HepG2 (cell line): Measurements from ENCODE around the gene REELD1. TPM values are rescaled to one million over a fixed set of nuclear protein-coding genes. Genes with fewer than 3 reads are reported as not detected.

Experiments used
- ATF7-NPFF ChIP-seq: sonication (generic); formaldehyde crosslinking; IDR thresholded peaks from 2 replicates; pipeline ENCODE4 v1.8.1; 2023; ENCODE audit warnings: mild to moderate bottlenecking, low read depth, missing genetic modification reagents, moderate library complexity
- CEBPB ChIP-seq: IDR thresholded peaks from 2 replicates; pipeline ENCODE4 v1.6.1; 2011; ENCODE audit warnings: low read depth, low read length, improper control_type of control experiment, borderline replicate concordance
- ESRRA ChIP-seq: sonication (generic); formaldehyde crosslinking; IDR thresholded peaks from 2 replicates; pipeline ENCODE4 v1.5.1; 2020; ENCODE audit warnings: mild to moderate bottlenecking, low read depth, missing genetic modification reagents
- FOXK2 ChIP-seq: fragments of 450-650 bp; IDR thresholded peaks from 2 replicates; pipeline ENCODE4 v1.6.1; 2016
- FOXO1 ChIP-seq: sonication (generic); formaldehyde crosslinking; IDR thresholded peaks from 2 replicates; pipeline ENCODE4 v1.4.0; 2020; ENCODE audit warnings: missing genetic modification reagents
- GABPA ChIP-seq, 2 experiments: IDR thresholded peaks; 2 replicates each; pipeline ENCODE4 v1.6.1; 2011 to 2016; ENCODE audit warnings: low read depth in 2 of 2, low read length in 1 of 2, missing biosample characterization in 1 of 2, missing genetic modification characterization in 1 of 2
- GATAD1 ChIP-seq: IDR thresholded peaks from 2 replicates; pipeline ENCODE4 v1.6.1; 2016; ENCODE audit warnings: missing genetic modification reagents, missing compliant biosample characterization
- GZF1 ChIP-seq: sonication (generic); formaldehyde crosslinking; IDR thresholded peaks from 2 replicates; pipeline ENCODE4 v1.5.1; 2020; ENCODE audit warnings: mild to moderate bottlenecking, missing genetic modification reagents
- HINFP ChIP-seq: sonication (generic); formaldehyde crosslinking; IDR thresholded peaks from 2 replicates; pipeline ENCODE4 v1.4.0; 2020; ENCODE audit warnings: low read depth, mild to moderate bottlenecking, missing genetic modification reagents
- IKZF1 ChIP-seq: fragments of 450-650 bp; IDR thresholded peaks from 2 replicates; pipeline ENCODE4 v1.7.1; 2016
- ISL2 ChIP-seq: sonication (generic); formaldehyde crosslinking; IDR thresholded peaks from 2 replicates; pipeline ENCODE4 v1.5.0; 2020; ENCODE audit warnings: missing genetic modification reagents
- KLF12 ChIP-seq: sonication (generic); formaldehyde crosslinking; IDR thresholded peaks from 2 replicates; pipeline ENCODE4 v1.4.0; 2020; ENCODE audit warnings: missing genetic modification reagents, borderline replicate concordance
- KLF6 ChIP-seq: IDR thresholded peaks from 2 replicates; pipeline ENCODE4 v1.8.0; 2016; ENCODE audit warnings: missing biosample characterization, missing genetic modification reagents
- NAIF1 ChIP-seq: sonication (generic); formaldehyde crosslinking; IDR thresholded peaks from 2 replicates; pipeline ENCODE4 v1.5.0; 2020; ENCODE audit warnings: mild to moderate bottlenecking, missing genetic modification reagents, borderline replicate concordance
- NFATC3 ChIP-seq: sonication (generic); formaldehyde crosslinking; IDR thresholded peaks from 2 replicates; pipeline ENCODE4 v1.5.1; 2020; ENCODE audit warnings: mild to moderate bottlenecking, missing genetic modification reagents
- PAF1 ChIP-seq: IDR thresholded peaks from 2 replicates; pipeline ENCODE4 v1.6.1; 2016; ENCODE audit warnings: missing genetic modification reagents, missing compliant biosample characterization
- SMYD3 ChIP-seq: sonication (generic); formaldehyde crosslinking; IDR thresholded peaks from 2 replicates; pipeline ENCODE4 v1.8.1; 2023; ENCODE audit warnings: mild to moderate bottlenecking, missing genetic modification reagents
- SPEN ChIP-seq: sonication (generic); formaldehyde crosslinking; IDR thresholded peaks from 2 replicates; pipeline ENCODE4 v1.5.1; 2020; ENCODE audit warnings: low read depth, mild to moderate bottlenecking, missing genetic modification reagents
- ZBTB39 ChIP-seq: sonication (generic); formaldehyde crosslinking; IDR thresholded peaks from 2 replicates; pipeline ENCODE4 v1.5.0; 2020; ENCODE audit warnings: missing genetic modification reagents
- ZNF275 ChIP-seq: sonication (generic); formaldehyde crosslinking; IDR thresholded peaks from 2 replicates; pipeline ENCODE4 v1.8.0; 2022; ENCODE audit warnings: missing genetic modification reagents, mild to moderate bottlenecking, inconsistent platforms, borderline replicate concordance
- ZNF639 ChIP-seq: conservative IDR thresholded peaks from 2 replicates; pipeline ENCODE4 v1.6.1; 2018; ENCODE audit warnings: missing genetic modification reagents
- polyA plus RNA-seq, 8 experiments: library from polyadenylated mRNA; depleted of rRNA in 3 of 8; stranded (reverse) in 7 of 8; unstranded in 1 of 8; fragments of >200 nt; fragmentation: Illumina TruSeq in 4 of 8; extraction: Trizol in 4 of 8; gene quantifications; 2 replicates each; pipeline versions ENCODE4 v1.2.1 to v1.2.3, GENCODE V29; 2011 to 2016; ENCODE audit warnings: low read depth in 4 of 8, missing spikeins in 1 of 8, mixed read lengths in 1 of 8; ENCODE audit not compliant: insufficient read depth in 1 of 8
- total RNA-seq, 5 experiments: library from RNA; depleted of rRNA; stranded (reverse); fragments of >200 nt; fragmentation: Illumina TruSeq; extraction: Trizol; gene quantifications; 2 replicates each; pipeline ENCODE4 v1.2.3, GENCODE V29; 2016; ENCODE audit warnings: low read depth in 1 of 5

The REELD1 gene
- total and polyA plus RNA-seq, 2 of the 13 experiments (the other 11 are each of a cell fraction or from before 2014, with no cell fraction given) = 0.04 to 0.26 TPM

- TF ChIP-seq ZBTB39 (CRISPR knock-in tag) (no peak), NAIF1 (CRISPR knock-in tag) (no peak), GZF1 (no peak), ISL2 (CRISPR knock-in tag) (no peak), CEBPB (no peak), FOXO1 (peak; percentile 11; the same call in 1 of the 2 replicates), ESRRA (CRISPR knock-in tag) (0 out of 2 replicates have a peak, but pooled peaks have one; percentile 32), IKZF1 (no peak), ATF7-NPFF (CRISPR knock-in tag) (peak; percentile 64; the same call in 1 of the 2 replicates), SPEN (CRISPR knock-in tag) (peak; percentile 71; the same call in 1 of the 2 replicates), KLF12 (CRISPR knock-in tag) (no peak), GABPA (IDR thresholded peaks at IDR 0.05; ENCODE audit: low read depth, low read length) (no peak), GABPA (CRISPR knock-in tag; IDR thresholded peaks at IDR 0.05; ENCODE audit: low read depth) (no peak), SMYD3 (CRISPR knock-in tag) (no peak), PAF1 (CRISPR knock-in tag) (no peak), ZNF639 (CRISPR knock-in tag) (peak; percentile 50; the same call in 1 of the 2 replicates), KLF6 (CRISPR knock-in tag) (0 out of 2 replicates have a peak, but pooled peaks have one; percentile 58), ZNF275 (CRISPR knock-in tag) (no peak; the same call in 1 of the 2 replicates), NFATC3 (CRISPR knock-in tag) (no peak), FOXK2 (no peak), HINFP (CRISPR knock-in tag) (0 out of 2 replicates have a peak, but pooled peaks have one; percentile 40), GATAD1 (CRISPR knock-in tag) (peak; percentile 84)
These were observed 38.5 kb upstream of the REELD1 start, which contains the start of gene LSM6 (continued) for GRCh38 chr4:146175541-146176453.
